GM12878 (cell line): ENCODE data around the gene ZNF827. TPM values are rescaled to one million over a fixed set of nuclear protein-coding genes. Genes with fewer than 3 reads are reported as not detected.

ENCODE experiments used
- ATAC-seq: fragments of 200-7000 bp; cut with Tn5 transposase; 3 replicates; pipeline ENCODE4 v1.9.1; 2020; ENCODE audit warnings: mild to moderate bottlenecking, moderate library complexity
- BruUV-seq: library from RNA; stranded (reverse); fragments of 400-500 nt; replicated peaks from 2 replicates; lab custom pipeline; 2021; lab: Mats Ljungman, UMichigan
- CTCF ChIA-PET: fragments of 300-600 bp; sonication (Branson Sonifier 250); formaldehyde crosslinking; extraction: SDS; loops from one replicate; lab custom pipeline; 2021; ENCODE audit warnings: inconsistent platforms; lab: Yijun Ruan, JAX
- POLR2A ChIA-PET: fragments of 350-600 bp; formaldehyde crosslinking; extraction: SDS; loops from one replicate; lab custom pipeline; 2021; ENCODE audit warnings: inconsistent platforms; lab: Charles Lee
- RAD21 ChIA-PET: fragments of 300-600 bp; sonication (Branson Sonifier 250); formaldehyde crosslinking; loops from one replicate; lab custom pipeline; 2023; ENCODE audit warnings: antibody characterized with exemption; ENCODE audit not compliant: unreplicated experiment; lab: Charles Lee
- SMC1A ChIA-PET: fragments of 300-600 bp; sonication (Branson Sonifier 250); formaldehyde crosslinking; loops from one replicate; lab custom pipeline; 2023; ENCODE audit not compliant: unreplicated experiment, uncharacterized antibody; lab: Charles Lee
- DNase-seq: peaks from one replicate; pipeline ENCODE4 v3.0.0-alpha.2; 2011; ENCODE audit warnings: low read depth, low spot score
- FAIRE-seq: peaks from 3 replicates; lab custom pipeline; 2011; peaks lifted over from hg19 to GRCh38; lab: Jason Lieb, UNC
- H2AFZ ChIP-seq: 2 replicates; pipeline ENCODE4 v1.6.0; 2011; ENCODE audit warnings: low read depth, low read length, control low read depth; ENCODE audit not compliant: control insufficient read depth
- H3K27ac ChIP-seq: 2 replicates; pipeline ENCODE4 v1.5.1; 2011; ENCODE audit warnings: control low read depth; ENCODE audit not compliant: control insufficient read depth, insufficient read depth
- H3K27me3 ChIP-seq, 2 experiments: replicated peaks in 1 of 2; 2 replicates each; pipeline versions ENCODE4 v1.6.0 to v1.6.1; 2011; ENCODE audit warnings: low read length in 1 of 2; ENCODE audit not compliant: control insufficient read depth in 2 of 2, insufficient read depth in 2 of 2
- H3K36me3 ChIP-seq, 2 experiments: 2 replicates each; pipeline ENCODE4 v1.5.1; 2011; ENCODE audit warnings: low read length in 1 of 2; ENCODE audit not compliant: control insufficient read depth in 2 of 2, insufficient read depth in 2 of 2
- H3K4me1 ChIP-seq: 2 replicates; pipeline ENCODE4 v1.6.1; 2011; ENCODE audit warnings: mild to moderate bottlenecking, low read length, moderate library complexity, mixed read lengths; ENCODE audit not compliant: control insufficient read depth, insufficient read depth
- H3K4me2 ChIP-seq: 2 replicates; pipeline ENCODE4 v1.6.0; 2011; ENCODE audit warnings: control low read depth; ENCODE audit not compliant: control insufficient read depth, insufficient read depth
- H3K4me3 ChIP-seq: fragments of 200-600 bp; sonication (generic); 2 replicates; pipeline ENCODE4 v1.5.1; 2016
- H3K79me2 ChIP-seq: 2 replicates; pipeline ENCODE4 v1.6.0; 2011; ENCODE audit warnings: low read length; ENCODE audit not compliant: control insufficient read depth, insufficient read depth
- H3K9ac ChIP-seq: 2 replicates; pipeline ENCODE4 v1.8.0; 2011; ENCODE audit warnings: low read length, control low read depth, mixed read lengths; ENCODE audit not compliant: control insufficient read depth, insufficient read depth
- H3K9me3 ChIP-seq: replicated peaks from 3 replicates; pipeline ENCODE4 v1.5.1; 2011; ENCODE audit warnings: mild to moderate bottlenecking, low read length; ENCODE audit not compliant: control insufficient read depth, insufficient read depth
- H4K20me1 ChIP-seq: 2 replicates; pipeline ENCODE4 v1.6.0; 2011; ENCODE audit not compliant: control insufficient read depth, insufficient read depth
- ATF7 ChIP-seq: fragments of 450-650 bp; IDR thresholded peaks from 2 replicates; pipeline ENCODE4 v1.6.1; 2016; ENCODE audit warnings: low read depth, mild to moderate bottlenecking
- CREB1 ChIP-seq: IDR thresholded peaks from 2 replicates; pipeline ENCODE4 v1.6.1; 2012; ENCODE audit warnings: low read depth, mild to moderate bottlenecking, inconsistent platforms
- E2F8 ChIP-seq: fragments of 450-650 bp; IDR thresholded peaks from 2 replicates; pipeline ENCODE4 v1.6.1; 2018; ENCODE audit warnings: mild to moderate bottlenecking, low read depth, moderate library complexity; ENCODE audit not compliant: partially characterized antibody
- ELK1 ChIP-seq: IDR thresholded peaks from 2 replicates; pipeline ENCODE4 v1.6.1; 2012; ENCODE audit warnings: low read depth, low read length, improper control_type of control experiment
- HCFC1 ChIP-seq: fragments of 150-350 bp; IDR thresholded peaks from 2 replicates; pipeline ENCODE4 v1.6.1; 2014; ENCODE audit warnings: low read length
- IRF5 ChIP-seq: fragments of 450-650 bp; IDR thresholded peaks from 2 replicates; pipeline ENCODE4 v1.6.1; 2017; ENCODE audit warnings: borderline replicate concordance
- NBN ChIP-seq: fragments of 450-650 bp; IDR thresholded peaks from 2 replicates; pipeline ENCODE4 v1.6.1; 2016
- NRF1 ChIP-seq: conservative IDR thresholded peaks from 2 replicates; pipeline ENCODE4 v1.6.1; 2011; ENCODE audit warnings: mild to moderate bottlenecking, low read depth, low read length, improper control_type of control experiment
- SMC3 ChIP-seq: IDR thresholded peaks from 2 replicates; pipeline ENCODE4 v1.6.1; 2011; ENCODE audit warnings: low read length, improper control_type of control experiment, borderline replicate concordance
- SUZ12 ChIP-seq: fragments of 200-600 bp; sonication (generic); IDR thresholded peaks from one replicate; pipeline ENCODE4 v1.6.1; 2018; ENCODE audit warnings: antibody characterized with exemption, mild to moderate bottlenecking; ENCODE audit not compliant: unreplicated experiment
- USF1 ChIP-seq: IDR thresholded peaks from 2 replicates; pipeline ENCODE4 v1.6.1; 2011; ENCODE audit warnings: borderline replicate concordance, low read depth, mild to moderate bottlenecking, moderate library complexity, mixed read lengths, low read length; ENCODE audit not compliant: insufficient read depth; ENCODE audit errors: extremely low read length
- ZNF687 ChIP-seq: fragments of 450-650 bp; IDR thresholded peaks from 2 replicates; pipeline ENCODE4 v1.6.1; 2017; ENCODE audit warnings: mild to moderate bottlenecking, moderate library complexity
- WGBS: methylation state at CpG from one replicate; pipeline ENCODE4 v1.1.6; 2016; ENCODE audit warnings: low lambda C conversion rate; ENCODE audit not compliant: insufficient replicate concordance, insufficient coverage; ENCODE audit errors: missing lambda C conversion rate; 5-methylcytosine and 5-hydroxymethylcytosine counted together
- in situ Hi-C: fragments of 300-500 bp; cut with MboI; formaldehyde crosslinking; loops from 9 replicates; pipeline ENCODE4 v1.14.3; 2018; ENCODE audit warnings: mixed read lengths
- intact Hi-C: fragments of 100-400 bp; cut with micrococcal nuclease; formaldehyde crosslinking; loops from one replicate; pipeline ENCODE4 v1.14.2; 2022; ENCODE audit not compliant: unreplicated experiment
- polyA plus RNA-seq, 11 experiments: library from polyadenylated mRNA; depleted of rRNA in 4 of 11; unstranded in 6 of 11; stranded (reverse) in 5 of 11; fragments of >200 nt; fragmentation: Nextera tagmentation in 4 of 11; fragmentation: Illumina TruSeq in 1 of 11; extraction: Ambion mirVana in 4 of 11; extraction: Trizol in 1 of 11; gene quantifications; 1 replicate in 1 of 11; 2 replicates in 10 of 11; pipeline versions ENCODE4 v1.2.1 to v1.2.3, GENCODE V29; 2011 to 2016; ENCODE audit warnings: inconsistent platforms in 2 of 11, missing spikeins in 2 of 11, low read depth in 1 of 11
- total RNA-seq, 4 experiments: library from RNA; depleted of rRNA in 3 of 4; stranded (reverse); fragments of >200 nt in 3 of 4; fragmentation: Illumina TruSeq in 1 of 4; extraction: Trizol in 1 of 4; gene quantifications; 2 replicates each; pipeline versions ENCODE4 v1.2.1 to v1.2.3, GENCODE V29; 2013 to 2021
- TF ChIP-seq, protein P1 (sequence below): fragments of 450-650 bp; IDR thresholded peaks from 2 replicates; pipeline ENCODE4 v1.6.1; 2014; ENCODE audit warnings: mild to moderate bottlenecking

ZNF827 gene
- total and polyA plus RNA-seq, 10 of the 15 experiments (the other 5 are each of a cell fraction or from before 2014, with no cell fraction given), result 3.8 to 31.5 (median 13.6) TPM

DNA sequence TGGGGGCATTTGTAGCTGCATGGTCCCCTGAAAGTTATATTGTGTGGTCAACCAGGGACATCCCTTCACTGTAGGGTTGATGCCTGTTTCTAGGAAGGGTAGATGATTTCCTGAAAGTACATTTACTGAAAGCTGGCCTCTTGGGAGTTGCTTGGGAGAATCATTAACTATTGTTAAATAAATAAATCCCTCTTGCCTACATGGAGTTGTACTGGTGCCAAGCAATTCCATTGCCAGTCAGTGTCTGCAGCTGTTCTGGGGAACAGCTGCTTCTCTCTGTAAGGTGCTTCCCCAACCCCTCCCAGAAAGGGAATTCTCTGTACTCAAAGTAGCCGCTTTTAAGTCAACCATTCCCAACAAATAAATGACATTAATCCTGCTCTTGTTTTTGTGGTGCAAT lies 207.6 kb downstream of the ZNF827 start:
- intact Hi-C loops, result loop anchor here (5.0 kb wide), 2 partner anchors 114 to 206 kb away; partner anchors contain the start of genes MMAA and ZNF827
- SMC1A ChIA-PET, result no interaction called here
- TF ChIP-seq IRF5 (no peak), SUZ12 (no peak), USF1 (no peak), NBN (no peak), HCFC1 (no peak), ZNF687 (no peak), SMC3 (no peak), ATF7 (no peak), NRF1 (no peak), ELK1 (no peak), E2F8 (no peak), CREB1 (no peak)
- TF ChIP-seq, protein P1, sequence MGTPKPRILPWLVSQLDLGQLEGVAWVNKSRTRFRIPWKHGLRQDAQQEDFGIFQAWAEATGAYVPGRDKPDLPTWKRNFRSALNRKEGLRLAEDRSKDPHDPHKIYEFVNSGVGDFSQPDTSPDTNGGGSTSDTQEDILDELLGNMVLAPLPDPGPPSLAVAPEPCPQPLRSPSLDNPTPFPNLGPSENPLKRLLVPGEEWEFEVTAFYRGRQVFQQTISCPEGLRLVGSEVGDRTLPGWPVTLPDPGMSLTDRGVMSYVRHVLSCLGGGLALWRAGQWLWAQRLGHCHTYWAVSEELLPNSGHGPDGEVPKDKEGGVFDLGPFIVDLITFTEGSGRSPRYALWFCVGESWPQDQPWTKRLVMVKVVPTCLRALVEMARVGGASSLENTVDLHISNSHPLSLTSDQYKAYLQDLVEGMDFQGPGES, result no peak

More for the DNA sequence above, 207.6 kb downstream of the ZNF827 start:
- 92% methylated on average over 1 of the region's 1 CpG for WGBS
- DNase-seq (no peak), ATAC-seq (no peak), FAIRE-seq (no peak)
- H3K27me3 ChIP-seq, result no peaks in the 10 kb centered on the region; a peak in 1 of 4 replicates
- in situ Hi-C loops, result no loop called here
- no peak overlapping the region for H3K9ac ChIP-seq
- no peaks in the 10 kb centered on the region for H4K20me1 ChIP-seq
- no peaks in the 10 kb centered on the region for H3K79me2 ChIP-seq
- no peak overlapping the region for H3K27ac ChIP-seq
- no peak overlapping the region for H2AFZ ChIP-seq
- H3K9me3 ChIP-seq, result no peaks in the 10 kb centered on the region
- peaks cover 16% of the 10 kb centered on the region for H3K4me1 ChIP-seq
- H3K36me3 ChIP-seq, result no peaks in the 10 kb centered on the region
- H3K4me2 ChIP-seq, result no peak overlapping the region
- H3K4me3 ChIP-seq, result no peak overlapping the region
- ChIA-PET POLR2A (no interaction called here), RAD21 (no interaction called here), CTCF (no interaction called here)
- no TSS peak for BruUV-seq
